T-helper 1 cell (primary cell): ENCODE data around the gene UCHL1.
"Not testable (repeated sequence)": the region's sequence is repeated elsewhere in the genome, so short reads cannot be mapped to it uniquely, and the experiment has no call there.

Source experiments
- DNase-seq, 5 donors: peaks; one replicate each; pipeline ENCODE4 v3.0.0-alpha.2; 2012 to 2020

Gene UCHL1

GRCh38 chr4:41294445-41295062 lies 37.8 kb downstream of the UCHL1 start:
- DNase-seq: no peak

GRCh38 chr4:41296995-41297394 lies 40.3 kb downstream of the UCHL1 start:
- DNase-seq: no peak

- no peak for DNase-seq
Observed at GRCh38 chr4:41297832-41298231, 41.1 kb downstream of the UCHL1 start.

- DNase-seq: no peak
Observed at GRCh38 chr4:41299486-41299885, 42.8 kb downstream of the UCHL1 start.

- DNase-seq: no peak
Observed at GRCh38 chr4:41301137-41301536, 44.4 kb downstream of the UCHL1 start.

- no peak for DNase-seq
Observed at GRCh38 chr4:41303372-41304118, 46.8 kb downstream of the UCHL1 start.

GRCh38 chr4:41304221-41304620 lies 47.5 kb downstream of the UCHL1 start:
- DNase-seq: no peak

- DNase-seq: no peak
Observed at GRCh38 chr4:41305476-41305875, 48.7 kb downstream of the UCHL1 start.

- no peak for DNase-seq
Observed at GRCh38 chr4:41307638-41308037, 50.9 kb downstream of the UCHL1 start.

GRCh38 chr4:41308398-41308797 lies 51.7 kb downstream of the UCHL1 start:
- no peak for DNase-seq

- DNase-seq: not testable (repeated sequence)
Observed at GRCh38 chr4:41315426-41315825, 58.7 kb downstream of the UCHL1 start.

GRCh38 chr4:41315862-41316261 lies 59.1 kb downstream of the UCHL1 start:
- DNase-seq: no peak
